HEK293 (cell line): Measurements from ENCODE around the gene CDT1.

Source experiments
- CTCF ChIA-PET: fragments of 350-600 bp; formaldehyde crosslinking; extraction: SDS; loops from one replicate; lab custom pipeline; 2021; ENCODE audit warnings: antibody characterized with exemption; lab: Yijun Ruan, JAX
- POLR2A ChIA-PET: fragments of 300-600 bp; formaldehyde crosslinking; extraction: SDS; loops from one replicate; lab custom pipeline; 2020; ENCODE audit warnings: antibody characterized with exemption, inconsistent platforms; lab: Yijun Ruan, JAX
- H3K27ac ChIP-seq: fragments of 200-500 bp; sonication (Bioruptor generic); 2 replicates; pipeline ENCODE4 v1.5.1; 2014; ENCODE audit warnings: low read depth, low read length, control low read depth, inconsistent platforms; ENCODE audit errors: extremely low read depth
- H3K36me3 ChIP-seq, 2 experiments: fragments of 200-500 bp in 1 of 2; sonication (Bioruptor generic) in 1 of 2; 1 replicate in 1 of 2; 2 replicates in 1 of 2; pipeline ENCODE4 v1.5.1; 2014 to 2017; ENCODE audit warnings: inconsistent platforms in 2 of 2, low read length in 2 of 2; ENCODE audit not compliant: control insufficient read depth in 2 of 2, insufficient read depth in 1 of 2
- H3K4me1 ChIP-seq: fragments of 200-500 bp; sonication (Bioruptor generic); 2 replicates; pipeline ENCODE4 v1.5.1; 2014; ENCODE audit warnings: mild to moderate bottlenecking, low read length, inconsistent platforms; ENCODE audit not compliant: control insufficient read depth, insufficient read depth
- H3K4me3 ChIP-seq: 2 replicates; pipeline ENCODE4 v1.5.1; 2011; ENCODE audit warnings: low read depth, mild to moderate bottlenecking, control low read depth, low read length, moderate library complexity
- H3K9me3 ChIP-seq: fragments of 200-500 bp; sonication (Bioruptor generic); 2 replicates; pipeline ENCODE4 v1.5.1; 2014; ENCODE audit warnings: low read depth, low read length, inconsistent platforms; ENCODE audit not compliant: control insufficient read depth, insufficient read depth
- BCL11B ChIP-seq: fragments of 450-650 bp; formaldehyde crosslinking; IDR thresholded peaks from 2 replicates; pipeline ENCODE4 v1.5.1; 2016; ENCODE audit warnings: low read depth, missing biosample characterization, missing genetic modification characterization
- EGR2 ChIP-seq: fragments of 450-650 bp; formaldehyde crosslinking; IDR thresholded peaks from 2 replicates; pipeline ENCODE4 v1.5.1; 2016; ENCODE audit warnings: low read depth, missing biosample characterization, missing genetic modification characterization
- GLIS1 ChIP-seq: fragments of 450-650 bp; formaldehyde crosslinking; IDR thresholded peaks from 2 replicates; pipeline ENCODE4 v1.5.1; 2016; ENCODE audit warnings: missing biosample characterization, missing genetic modification characterization
- GLIS2 ChIP-seq: fragments of 450-650 bp; formaldehyde crosslinking; IDR thresholded peaks from 2 replicates; pipeline ENCODE4 v1.5.1; 2016; ENCODE audit warnings: missing biosample characterization, missing genetic modification characterization
- KLF1 ChIP-seq: fragments of 450-650 bp; formaldehyde crosslinking; IDR thresholded peaks from 2 replicates; pipeline ENCODE4 v1.5.1; 2016; ENCODE audit warnings: missing biosample characterization, missing genetic modification characterization
- OVOL3 ChIP-seq: fragments of 450-650 bp; formaldehyde crosslinking; IDR thresholded peaks from 2 replicates; pipeline ENCODE4 v1.5.1; 2016; ENCODE audit warnings: missing biosample characterization, missing genetic modification characterization
- ZBTB20 ChIP-seq: fragments of 450-650 bp; formaldehyde crosslinking; IDR thresholded peaks from 2 replicates; pipeline ENCODE4 v1.5.1; 2016; ENCODE audit warnings: missing biosample characterization, missing genetic modification characterization
- ZNF19 ChIP-seq: fragments of 450-650 bp; formaldehyde crosslinking; IDR thresholded peaks from 2 replicates; pipeline ENCODE4; 2016; ENCODE audit warnings: missing biosample characterization, missing genetic modification characterization, low read depth
- ZNF341 ChIP-seq: fragments of 450-650 bp; formaldehyde crosslinking; IDR thresholded peaks from 2 replicates; pipeline ENCODE4; 2016; ENCODE audit warnings: low read depth, missing biosample characterization, missing genetic modification characterization
- ZNF654 ChIP-seq: fragments of 450-650 bp; formaldehyde crosslinking; IDR thresholded peaks from 2 replicates; pipeline ENCODE4 v1.5.1; 2016; ENCODE audit warnings: low read depth, missing biosample characterization, missing genetic modification characterization
- ZNF768 ChIP-seq: fragments of 450-650 bp; formaldehyde crosslinking; IDR thresholded peaks from 2 replicates; pipeline ENCODE4 v1.5.1; 2018; ENCODE audit warnings: missing biosample characterization, mild to moderate bottlenecking, missing genetic modification characterization
- ZNF785 ChIP-seq: fragments of 450-650 bp; formaldehyde crosslinking; IDR thresholded peaks from 2 replicates; pipeline ENCODE4 v1.5.1; 2016; ENCODE audit warnings: missing biosample characterization, missing genetic modification characterization
- TF ChIP-seq, protein P1 (sequence below): fragments of 450-650 bp; formaldehyde crosslinking; IDR thresholded peaks from 2 replicates; pipeline ENCODE4 v1.5.1; 2016; ENCODE audit warnings: missing biosample characterization, missing genetic modification characterization, borderline replicate concordance
- TF ChIP-seq, protein P2 (sequence below): fragments of 450-650 bp; formaldehyde crosslinking; IDR thresholded peaks from 2 replicates; pipeline ENCODE4 v1.5.1; 2016; ENCODE audit warnings: missing biosample characterization, missing genetic modification characterization
- TF ChIP-seq, protein P3 (sequence below): fragments of 450-650 bp; formaldehyde crosslinking; IDR thresholded peaks from 2 replicates; pipeline ENCODE4 v1.5.1; 2016; ENCODE audit warnings: missing biosample characterization, missing genetic modification characterization
- TF ChIP-seq, protein P4 (sequence below): fragments of 450-650 bp; formaldehyde crosslinking; IDR thresholded peaks from 2 replicates; pipeline ENCODE4 v1.5.1; 2016; ENCODE audit warnings: missing biosample characterization, missing genetic modification characterization

The CDT1 gene

DNA sequence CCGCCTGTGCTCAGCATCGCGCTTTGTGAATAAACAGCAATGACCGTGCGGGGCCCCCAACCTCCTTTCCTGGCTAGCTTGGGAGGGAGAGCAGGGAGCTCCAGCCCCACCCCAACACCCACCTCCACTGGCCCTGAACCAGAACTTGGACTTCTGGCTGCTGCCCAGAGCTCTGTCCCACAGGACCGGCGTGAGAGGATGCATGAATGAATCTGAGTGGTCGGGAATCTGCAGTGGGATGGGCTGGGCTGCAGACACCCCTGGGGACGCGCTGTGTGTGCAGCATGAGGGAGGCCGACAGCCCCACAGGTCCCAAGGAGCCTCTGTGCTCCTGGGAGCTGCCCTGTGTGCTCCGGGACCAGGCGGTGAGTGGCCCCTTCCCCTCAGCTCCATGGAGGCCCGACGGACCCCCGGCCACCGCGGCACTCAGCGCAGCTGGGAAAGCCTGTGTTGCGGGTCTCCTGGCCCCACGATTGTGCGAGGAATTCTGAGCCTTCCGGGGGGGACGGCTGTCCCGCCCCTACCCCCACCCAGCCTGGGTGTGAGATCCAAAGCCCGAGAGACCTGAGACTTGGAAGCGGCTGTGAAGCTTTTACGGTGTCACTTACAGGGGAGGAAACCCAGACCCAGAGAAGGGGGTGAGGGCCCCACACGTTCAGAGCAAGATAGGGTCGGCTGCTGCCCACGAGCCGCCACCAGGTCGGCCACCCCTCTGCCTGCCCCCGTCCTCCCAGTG, 24.0 kb upstream of the CDT1 start (continued):
- TF ChIP-seq, protein P1, sequence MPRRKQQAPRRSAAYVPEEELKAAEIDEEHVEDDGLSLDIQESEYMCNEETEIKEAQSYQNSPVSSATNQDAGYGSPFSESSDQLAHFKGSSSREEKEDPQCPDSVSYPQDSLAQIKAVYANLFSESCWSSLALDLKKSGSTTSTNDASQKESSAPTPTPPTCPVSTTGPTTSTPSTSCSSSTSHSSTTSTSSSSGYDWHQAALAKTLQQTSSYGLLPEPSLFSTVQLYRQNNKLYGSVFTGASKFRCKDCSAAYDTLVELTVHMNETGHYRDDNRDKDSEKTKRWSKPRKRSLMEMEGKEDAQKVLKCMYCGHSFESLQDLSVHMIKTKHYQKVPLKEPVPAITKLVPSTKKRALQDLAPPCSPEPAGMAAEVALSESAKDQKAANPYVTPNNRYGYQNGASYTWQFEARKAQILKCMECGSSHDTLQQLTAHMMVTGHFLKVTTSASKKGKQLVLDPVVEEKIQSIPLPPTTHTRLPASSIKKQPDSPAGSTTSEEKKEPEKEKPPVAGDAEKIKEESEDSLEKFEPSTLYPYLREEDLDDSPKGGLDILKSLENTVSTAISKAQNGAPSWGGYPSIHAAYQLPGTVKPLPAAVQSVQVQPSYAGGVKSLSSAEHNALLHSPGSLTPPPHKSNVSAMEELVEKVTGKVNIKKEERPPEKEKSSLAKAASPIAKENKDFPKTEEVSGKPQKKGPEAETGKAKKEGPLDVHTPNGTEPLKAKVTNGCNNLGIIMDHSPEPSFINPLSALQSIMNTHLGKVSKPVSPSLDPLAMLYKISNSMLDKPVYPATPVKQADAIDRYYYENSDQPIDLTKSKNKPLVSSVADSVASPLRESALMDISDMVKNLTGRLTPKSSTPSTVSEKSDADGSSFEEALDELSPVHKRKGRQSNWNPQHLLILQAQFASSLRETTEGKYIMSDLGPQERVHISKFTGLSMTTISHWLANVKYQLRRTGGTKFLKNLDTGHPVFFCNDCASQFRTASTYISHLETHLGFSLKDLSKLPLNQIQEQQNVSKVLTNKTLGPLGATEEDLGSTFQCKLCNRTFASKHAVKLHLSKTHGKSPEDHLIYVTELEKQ = no peak
- TF ChIP-seq EGR2 (tag by site-specific recombination) (no peak), ZBTB20 (tag by site-specific recombination) (peak; percentile 75), GLIS1 (tag by site-specific recombination) (peak; percentile 20; the same call in 1 of the 2 replicates), ZNF785 (no peak), ZNF341 (0 out of 2 replicates have a peak, but pooled peaks have one; percentile 7)
- TF ChIP-seq, protein P2, sequence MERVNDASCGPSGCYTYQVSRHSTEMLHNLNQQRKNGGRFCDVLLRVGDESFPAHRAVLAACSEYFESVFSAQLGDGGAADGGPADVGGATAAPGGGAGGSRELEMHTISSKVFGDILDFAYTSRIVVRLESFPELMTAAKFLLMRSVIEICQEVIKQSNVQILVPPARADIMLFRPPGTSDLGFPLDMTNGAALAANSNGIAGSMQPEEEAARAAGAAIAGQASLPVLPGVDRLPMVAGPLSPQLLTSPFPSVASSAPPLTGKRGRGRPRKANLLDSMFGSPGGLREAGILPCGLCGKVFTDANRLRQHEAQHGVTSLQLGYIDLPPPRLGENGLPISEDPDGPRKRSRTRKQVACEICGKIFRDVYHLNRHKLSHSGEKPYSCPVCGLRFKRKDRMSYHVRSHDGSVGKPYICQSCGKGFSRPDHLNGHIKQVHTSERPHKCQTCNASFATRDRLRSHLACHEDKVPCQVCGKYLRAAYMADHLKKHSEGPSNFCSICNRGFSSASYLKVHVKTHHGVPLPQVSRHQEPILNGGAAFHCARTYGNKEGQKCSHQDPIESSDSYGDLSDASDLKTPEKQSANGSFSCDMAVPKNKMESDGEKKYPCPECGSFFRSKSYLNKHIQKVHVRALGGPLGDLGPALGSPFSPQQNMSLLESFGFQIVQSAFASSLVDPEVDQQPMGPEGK (tag by site-specific recombination) = peak; percentile 12; the same call in 1 of the 2 replicates

DNA sequence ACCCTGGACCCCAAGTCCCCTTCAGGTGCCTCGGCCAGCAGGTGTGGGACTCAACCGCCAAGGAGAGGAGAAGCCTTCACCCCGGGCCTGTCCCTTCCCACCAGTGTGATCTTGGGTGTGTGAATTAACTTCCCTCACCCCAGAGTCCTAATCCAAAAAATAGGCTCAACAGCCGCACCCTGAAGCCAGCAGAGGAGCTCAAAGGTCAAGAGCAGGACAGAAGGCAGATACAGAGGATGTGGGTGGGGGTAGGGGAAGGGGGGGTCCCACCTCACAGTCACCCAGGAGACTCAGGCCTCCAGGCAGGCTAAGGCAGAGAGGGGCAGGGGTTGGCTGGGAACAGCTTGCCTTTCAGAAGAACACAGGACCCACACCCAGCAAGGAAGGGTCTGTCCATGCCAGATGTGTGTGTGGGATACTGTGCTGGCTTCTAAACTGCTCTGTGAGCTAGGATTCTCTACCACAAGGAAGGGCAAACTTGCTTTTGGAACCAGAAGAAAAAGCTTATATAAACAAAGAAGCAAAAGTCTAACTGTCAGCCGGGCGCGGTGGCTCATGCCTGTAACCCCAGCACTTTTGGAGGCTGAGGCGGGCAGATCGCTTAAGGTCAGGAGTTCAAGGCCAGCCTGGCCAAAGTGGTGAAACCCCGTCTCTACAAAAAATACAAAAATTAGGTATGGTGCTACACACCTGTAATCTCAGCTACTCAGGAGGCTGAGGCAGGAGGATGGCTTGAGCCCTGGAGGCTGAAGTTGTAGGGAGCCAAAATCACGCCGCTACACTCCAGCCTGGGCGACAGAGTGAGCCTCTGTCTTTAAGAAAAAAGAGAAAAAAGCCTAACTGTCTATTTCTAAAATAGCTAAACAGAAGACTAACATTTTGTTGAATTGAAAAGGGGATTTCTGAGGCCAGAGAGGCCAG, 23.2 kb upstream of the CDT1 start:
- ChIA-PET CTCF (interaction anchor here (1.0 to 3.3 kb wide), 3 partner anchors 17 to 20 kb away, joined by 3 to 16 read pairs (median 4); no protein-coding TSS in a partner anchor), POLR2A (interaction anchor here (0.6 to 6.7 kb wide), 6 partner anchors 10 to 451 kb away, joined by 3 to 97 read pairs (median 4); partner anchors contain the start of gene APRT)
- Histone ChIP-seq H3K4me1 (peaks cover 29% of the 10 kb centered on the region), H3K4me3 (no peak overlapping the region), H3K9me3 (no peaks in the 10 kb centered on the region), H3K27ac (no peak overlapping the region; the same call in 1 of the 2 replicates), H3K36me3 (no peaks in the 10 kb centered on the region)
- TF ChIP-seq, protein P3, sequence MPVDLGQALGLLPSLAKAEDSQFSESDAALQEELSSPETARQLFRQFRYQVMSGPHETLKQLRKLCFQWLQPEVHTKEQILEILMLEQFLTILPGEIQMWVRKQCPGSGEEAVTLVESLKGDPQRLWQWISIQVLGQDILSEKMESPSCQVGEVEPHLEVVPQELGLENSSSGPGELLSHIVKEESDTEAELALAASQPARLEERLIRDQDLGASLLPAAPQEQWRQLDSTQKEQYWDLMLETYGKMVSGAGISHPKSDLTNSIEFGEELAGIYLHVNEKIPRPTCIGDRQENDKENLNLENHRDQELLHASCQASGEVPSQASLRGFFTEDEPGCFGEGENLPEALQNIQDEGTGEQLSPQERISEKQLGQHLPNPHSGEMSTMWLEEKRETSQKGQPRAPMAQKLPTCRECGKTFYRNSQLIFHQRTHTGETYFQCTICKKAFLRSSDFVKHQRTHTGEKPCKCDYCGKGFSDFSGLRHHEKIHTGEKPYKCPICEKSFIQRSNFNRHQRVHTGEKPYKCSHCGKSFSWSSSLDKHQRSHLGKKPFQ (tag by site-specific recombination) = peak; percentile 86
- TF ChIP-seq, protein P4, sequence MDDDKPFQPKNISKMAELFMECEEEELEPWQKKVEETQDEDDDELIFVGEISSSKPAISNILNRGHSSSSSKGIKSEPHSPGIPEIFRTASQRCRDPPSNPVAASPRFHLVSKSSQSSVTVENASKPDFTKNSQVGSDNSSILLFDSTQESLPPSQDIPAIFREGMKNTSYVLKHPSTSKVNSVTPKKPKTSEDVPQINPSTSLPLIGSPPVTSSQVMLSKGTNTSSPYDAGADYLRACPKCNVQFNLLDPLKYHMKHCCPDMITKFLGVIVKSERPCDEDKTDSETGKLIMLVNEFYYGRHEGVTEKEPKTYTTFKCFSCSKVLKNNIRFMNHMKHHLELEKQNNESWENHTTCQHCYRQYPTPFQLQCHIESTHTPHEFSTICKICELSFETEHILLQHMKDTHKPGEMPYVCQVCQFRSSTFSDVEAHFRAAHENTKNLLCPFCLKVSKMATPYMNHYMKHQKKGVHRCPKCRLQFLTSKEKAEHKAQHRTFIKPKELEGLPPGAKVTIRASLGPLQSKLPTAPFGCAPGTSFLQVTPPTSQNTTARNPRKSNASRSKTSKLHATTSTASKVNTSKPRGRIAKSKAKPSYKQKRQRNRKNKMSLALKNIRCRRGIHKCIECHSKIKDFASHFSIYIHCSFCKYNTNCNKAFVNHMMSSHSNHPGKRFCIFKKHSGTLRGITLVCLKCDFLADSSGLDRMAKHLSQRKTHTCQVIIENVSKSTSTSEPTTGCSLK (tag by site-specific recombination) = no peak
- TF ChIP-seq GLIS2 (tag by site-specific recombination) (no peak), ZNF768 (tag by site-specific recombination) (no peak), ZNF654 (no peak), KLF1 (tag by site-specific recombination) (0 out of 2 replicates have a peak, but pooled peaks have one; percentile 17), BCL11B (tag by site-specific recombination) (no peak), ZNF19 (tag by site-specific recombination) (no peak), OVOL3 (tag by site-specific recombination) (no peak), ZNF341 (peak; percentile 55)
- TF ChIP-seq, protein P2 (tag by site-specific recombination) = peak; percentile 12; the same call in 1 of the 2 replicates
